ENCODE data around the gene HABP4.

The HABP4 gene, protein sequence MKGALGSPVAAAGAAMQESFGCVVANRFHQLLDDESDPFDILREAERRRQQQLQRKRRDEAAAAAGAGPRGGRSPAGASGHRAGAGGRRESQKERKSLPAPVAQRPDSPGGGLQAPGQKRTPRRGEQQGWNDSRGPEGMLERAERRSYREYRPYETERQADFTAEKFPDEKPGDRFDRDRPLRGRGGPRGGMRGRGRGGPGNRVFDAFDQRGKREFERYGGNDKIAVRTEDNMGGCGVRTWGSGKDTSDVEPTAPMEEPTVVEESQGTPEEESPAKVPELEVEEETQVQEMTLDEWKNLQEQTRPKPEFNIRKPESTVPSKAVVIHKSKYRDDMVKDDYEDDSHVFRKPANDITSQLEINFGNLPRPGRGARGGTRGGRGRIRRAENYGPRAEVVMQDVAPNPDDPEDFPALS

DNA sequence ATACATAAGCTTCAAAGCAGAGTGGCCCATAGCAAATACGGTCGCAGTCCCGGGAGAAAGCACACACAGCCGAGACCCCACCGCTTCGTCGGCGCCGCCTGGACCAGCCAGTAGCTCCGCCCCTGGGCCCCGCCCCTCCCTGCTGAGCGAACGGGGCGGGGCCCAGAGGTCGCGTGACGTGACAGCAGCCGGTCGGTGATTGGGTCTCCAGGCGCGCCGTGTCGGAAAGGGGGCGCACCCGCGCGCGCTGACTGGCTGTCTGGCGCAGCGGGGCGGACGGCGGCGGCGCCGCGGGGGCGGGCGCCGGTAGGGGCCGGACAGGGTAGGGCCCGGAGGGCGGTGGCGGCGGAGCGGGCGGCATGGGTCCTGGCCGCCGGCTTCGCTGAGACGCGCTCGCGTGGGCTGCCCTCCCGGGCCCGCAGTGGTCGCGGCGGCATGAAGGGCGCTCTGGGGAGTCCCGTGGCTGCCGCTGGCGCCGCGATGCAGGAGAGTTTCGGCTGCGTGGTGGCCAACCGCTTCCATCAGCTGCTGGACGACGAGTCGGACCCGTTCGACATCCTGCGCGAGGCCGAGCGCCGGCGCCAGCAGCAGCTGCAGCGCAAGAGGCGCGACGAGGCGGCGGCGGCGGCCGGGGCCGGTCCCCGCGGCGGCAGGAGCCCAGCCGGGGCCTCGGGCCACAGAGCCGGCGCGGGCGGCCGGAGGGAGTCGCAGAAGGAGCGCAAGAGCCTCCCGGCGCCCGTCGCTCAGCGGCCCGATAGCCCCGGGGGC, at the start of gene HABP4:
Gene HABP4, plus strand, starts transcription at position 325 of the 768 bp plus-strand sequence. Its CDS starts 111 bp downstream, at position 436.
- DNase-seq (ENCODE audit: low read depth): peak; percentile 67
- TF ChIP-seq, protein P1, sequence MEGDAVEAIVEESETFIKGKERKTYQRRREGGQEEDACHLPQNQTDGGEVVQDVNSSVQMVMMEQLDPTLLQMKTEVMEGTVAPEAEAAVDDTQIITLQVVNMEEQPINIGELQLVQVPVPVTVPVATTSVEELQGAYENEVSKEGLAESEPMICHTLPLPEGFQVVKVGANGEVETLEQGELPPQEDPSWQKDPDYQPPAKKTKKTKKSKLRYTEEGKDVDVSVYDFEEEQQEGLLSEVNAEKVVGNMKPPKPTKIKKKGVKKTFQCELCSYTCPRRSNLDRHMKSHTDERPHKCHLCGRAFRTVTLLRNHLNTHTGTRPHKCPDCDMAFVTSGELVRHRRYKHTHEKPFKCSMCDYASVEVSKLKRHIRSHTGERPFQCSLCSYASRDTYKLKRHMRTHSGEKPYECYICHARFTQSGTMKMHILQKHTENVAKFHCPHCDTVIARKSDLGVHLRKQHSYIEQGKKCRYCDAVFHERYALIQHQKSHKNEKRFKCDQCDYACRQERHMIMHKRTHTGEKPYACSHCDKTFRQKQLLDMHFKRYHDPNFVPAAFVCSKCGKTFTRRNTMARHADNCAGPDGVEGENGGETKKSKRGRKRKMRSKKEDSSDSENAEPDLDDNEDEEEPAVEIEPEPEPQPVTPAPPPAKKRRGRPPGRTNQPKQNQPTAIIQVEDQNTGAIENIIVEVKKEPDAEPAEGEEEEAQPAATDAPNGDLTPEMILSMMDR (IDR thresholded peaks at IDR 0.05; ENCODE audit: control insufficient read depth, extremely low read depth, insufficient read depth): no peak
- peak within 1 kb of the TSS; percentile 56 for H3K4me3 ChIP-seq (ENCODE audit: low read depth, low read length)

DNA sequence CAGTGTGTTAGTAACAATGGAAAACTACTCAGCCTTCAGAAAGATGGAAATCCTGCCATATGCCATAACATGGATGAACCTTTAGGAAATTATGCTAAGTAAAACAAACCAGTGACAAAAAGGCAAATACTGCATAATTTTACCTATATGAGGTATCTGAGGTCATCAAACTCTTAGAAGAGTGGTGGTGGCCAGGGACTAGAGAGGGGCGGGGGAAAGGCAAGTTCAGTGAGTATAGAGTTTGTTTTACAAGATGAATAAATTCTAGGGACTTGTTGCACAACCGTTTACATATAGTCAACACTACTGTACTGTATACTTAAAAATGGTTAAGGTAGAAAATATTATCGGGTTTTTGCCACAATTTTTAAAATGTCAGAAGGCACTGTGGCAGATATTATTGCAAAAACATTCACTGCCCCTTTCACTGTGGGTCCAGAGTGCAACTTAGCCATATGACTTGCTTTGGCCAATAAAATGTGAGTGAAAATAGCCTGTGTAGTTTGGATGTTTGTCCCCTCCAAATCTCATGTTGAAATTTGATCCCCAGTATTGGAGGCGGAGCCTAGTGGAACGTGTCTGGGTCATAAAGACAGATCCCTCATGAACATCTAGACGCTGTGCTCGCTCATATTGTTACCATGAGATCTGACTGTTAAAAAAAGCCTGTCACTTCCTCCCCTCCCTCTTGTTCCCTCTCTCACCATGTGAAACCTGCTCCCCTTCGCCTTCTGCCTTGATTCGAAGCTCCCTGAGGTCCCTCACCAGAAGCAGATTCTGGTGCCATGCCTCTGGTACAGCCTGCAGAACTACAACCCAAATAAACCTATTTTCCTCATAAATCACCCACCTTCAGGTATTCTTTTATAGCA, 41.3 kb upstream of the HABP4 start:
- H3K4me3 ChIP-seq (ENCODE audit: low read depth, low read length): no peak overlapping the region
- DNase-seq (ENCODE audit: low read depth): no peak
- TF ChIP-seq, protein P1 (IDR thresholded peaks at IDR 0.05; ENCODE audit: control insufficient read depth, extremely low read depth, insufficient read depth): no peak

DNA sequence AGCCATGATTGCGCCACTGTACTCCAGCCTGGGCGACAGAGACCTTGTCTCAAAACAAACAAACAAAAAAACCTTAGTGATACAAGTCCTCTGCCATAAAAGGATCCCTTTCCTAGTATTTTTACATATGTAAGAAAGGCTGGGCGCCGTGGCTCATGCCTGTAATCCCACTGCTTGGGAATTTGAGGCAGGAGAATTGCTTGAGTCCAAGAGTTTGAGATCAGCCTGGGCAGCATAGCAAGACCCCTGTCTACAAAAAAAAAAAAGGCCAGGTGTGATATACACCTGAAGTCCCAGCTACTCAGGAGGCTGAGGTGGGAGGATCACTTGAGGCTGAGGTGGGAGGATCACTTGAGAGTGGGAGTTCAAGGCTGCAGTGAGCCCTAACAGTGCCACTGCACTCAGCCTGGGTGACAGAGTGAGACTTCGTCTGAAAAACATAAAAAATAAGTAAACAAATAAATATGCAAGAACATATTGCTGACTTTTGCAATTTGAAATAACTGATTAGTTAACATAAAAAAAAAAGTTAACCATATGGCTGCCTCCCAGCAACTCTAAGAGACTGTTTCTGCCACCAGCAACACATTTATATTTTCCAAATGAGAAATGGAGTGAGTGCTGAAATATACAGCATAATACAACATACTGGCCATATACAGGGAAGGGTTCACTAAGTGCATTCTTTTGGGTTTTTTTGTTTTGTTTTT, 38.7 kb upstream of the HABP4 start:
- DNase-seq (ENCODE audit: low read depth): no peak
- TF ChIP-seq, protein P1 (IDR thresholded peaks at IDR 0.05; ENCODE audit: control insufficient read depth, extremely low read depth, insufficient read depth): no peak
- H3K4me3 ChIP-seq (ENCODE audit: low read depth, low read length): no peak overlapping the region

DNA sequence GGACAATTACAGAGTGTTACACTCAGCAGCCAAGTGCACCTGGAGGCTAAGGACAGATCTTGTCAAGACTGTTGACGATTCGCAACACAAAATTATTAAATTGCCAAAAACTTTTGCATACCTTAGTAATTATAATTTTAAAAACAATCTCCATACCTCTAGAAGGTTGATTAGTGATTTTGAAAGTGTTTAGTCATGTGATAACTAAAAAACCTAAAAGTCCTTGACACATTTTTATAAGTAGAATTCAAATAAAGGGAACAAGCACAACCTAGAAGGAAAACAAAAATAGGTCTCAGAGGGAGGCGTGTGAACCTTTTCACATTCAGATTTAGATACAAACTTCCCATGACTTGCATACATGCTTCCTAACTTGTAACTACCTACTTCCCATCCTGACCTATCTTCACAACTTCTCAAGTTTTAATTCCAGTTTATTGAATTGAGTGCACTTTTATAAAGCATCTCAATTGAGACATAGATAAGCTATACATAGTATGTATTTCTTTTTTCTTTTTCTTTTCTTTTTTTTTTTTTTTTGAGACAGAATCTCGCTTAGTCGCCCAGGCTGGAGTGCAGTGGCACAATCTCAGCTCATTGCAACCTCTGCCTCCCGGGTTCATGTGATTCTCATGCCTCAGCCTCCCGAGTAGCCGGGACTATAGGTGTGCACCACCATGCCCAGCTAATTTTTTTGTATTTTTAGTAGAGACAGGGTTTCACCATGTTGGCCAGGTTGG, 37.6 kb upstream of the HABP4 start:
- H3K4me3 ChIP-seq (ENCODE audit: low read depth, low read length): no peak overlapping the region
- DNase-seq (ENCODE audit: low read depth): no peak
- TF ChIP-seq, protein P1 (IDR thresholded peaks at IDR 0.05; ENCODE audit: control insufficient read depth, extremely low read depth, insufficient read depth): no peak

DNA sequence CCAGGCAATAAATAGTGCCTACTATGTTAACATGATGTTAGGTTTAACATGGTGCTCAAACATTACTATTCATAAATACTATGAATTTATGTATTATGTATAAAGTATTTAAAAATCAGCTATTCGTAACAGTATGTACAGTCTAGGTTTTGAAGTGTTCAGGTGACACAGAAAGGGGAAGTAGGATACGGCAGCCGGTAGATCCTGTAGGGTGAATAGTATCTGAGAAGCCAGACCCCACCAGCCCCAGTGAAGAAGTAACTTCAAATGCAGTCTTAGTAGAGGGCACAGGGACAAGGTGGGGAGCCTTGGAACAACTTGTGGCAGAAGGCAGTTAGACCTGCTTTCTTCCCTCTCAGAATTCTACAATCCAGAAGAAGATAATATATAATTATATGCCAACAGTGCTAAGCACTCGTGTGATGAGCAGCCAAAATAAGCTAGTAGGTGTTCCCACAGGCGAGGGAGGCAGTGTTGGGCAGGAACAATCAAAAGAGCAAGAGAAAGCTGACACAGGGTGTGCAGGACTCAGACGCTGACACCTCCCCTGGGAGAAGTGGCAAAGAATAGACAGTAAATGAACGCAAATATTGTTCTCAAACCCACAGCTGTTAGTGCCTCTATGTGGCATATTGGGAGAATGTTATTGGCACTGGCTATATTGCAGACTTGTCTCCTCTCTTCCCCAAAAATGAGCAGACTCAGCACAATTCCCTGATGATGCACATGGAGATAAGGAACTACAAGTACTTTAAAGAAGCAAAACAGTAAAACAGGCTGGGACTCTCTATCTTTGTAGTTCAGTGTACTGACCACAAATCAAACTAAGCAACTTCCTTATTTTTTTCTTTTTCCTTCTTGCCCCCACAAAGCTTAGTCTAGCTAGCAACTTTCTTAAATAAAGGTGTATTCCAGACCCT, 36.4 kb upstream of the HABP4 start:
- TF ChIP-seq, protein P1 (IDR thresholded peaks at IDR 0.05; ENCODE audit: control insufficient read depth, extremely low read depth, insufficient read depth): no peak
- H3K4me3 ChIP-seq (ENCODE audit: low read depth, low read length): no peak overlapping the region
- DNase-seq (ENCODE audit: low read depth): no peak

Measured in LNCaP clone FGC (cell line).